Measurements from ENCODE around the gene SRPK2.

DNA sequence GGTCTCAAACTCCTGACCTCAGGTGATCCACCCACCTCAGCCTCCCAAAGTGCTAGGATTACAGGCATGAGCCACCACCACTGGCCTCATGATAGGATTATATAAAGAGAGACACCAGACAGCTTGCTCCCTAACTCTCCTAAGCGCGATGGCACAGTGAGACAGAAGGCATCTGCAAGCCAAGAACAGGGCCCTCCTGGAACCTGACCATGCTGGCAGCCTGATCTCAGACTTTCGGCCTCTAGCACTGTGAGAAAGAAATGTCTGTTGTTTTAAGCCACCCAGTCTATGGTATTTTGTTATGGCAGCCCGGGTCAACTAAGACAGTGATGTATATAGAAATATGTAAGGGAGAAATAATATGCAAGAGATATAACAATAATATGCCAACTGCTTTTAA lies 51.2 kb downstream of the SRPK2 start:
- TF ChIP-seq, protein P1, sequence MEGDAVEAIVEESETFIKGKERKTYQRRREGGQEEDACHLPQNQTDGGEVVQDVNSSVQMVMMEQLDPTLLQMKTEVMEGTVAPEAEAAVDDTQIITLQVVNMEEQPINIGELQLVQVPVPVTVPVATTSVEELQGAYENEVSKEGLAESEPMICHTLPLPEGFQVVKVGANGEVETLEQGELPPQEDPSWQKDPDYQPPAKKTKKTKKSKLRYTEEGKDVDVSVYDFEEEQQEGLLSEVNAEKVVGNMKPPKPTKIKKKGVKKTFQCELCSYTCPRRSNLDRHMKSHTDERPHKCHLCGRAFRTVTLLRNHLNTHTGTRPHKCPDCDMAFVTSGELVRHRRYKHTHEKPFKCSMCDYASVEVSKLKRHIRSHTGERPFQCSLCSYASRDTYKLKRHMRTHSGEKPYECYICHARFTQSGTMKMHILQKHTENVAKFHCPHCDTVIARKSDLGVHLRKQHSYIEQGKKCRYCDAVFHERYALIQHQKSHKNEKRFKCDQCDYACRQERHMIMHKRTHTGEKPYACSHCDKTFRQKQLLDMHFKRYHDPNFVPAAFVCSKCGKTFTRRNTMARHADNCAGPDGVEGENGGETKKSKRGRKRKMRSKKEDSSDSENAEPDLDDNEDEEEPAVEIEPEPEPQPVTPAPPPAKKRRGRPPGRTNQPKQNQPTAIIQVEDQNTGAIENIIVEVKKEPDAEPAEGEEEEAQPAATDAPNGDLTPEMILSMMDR (IDR thresholded peaks at IDR 0.05), result no peak
- TF ChIP-seq POLR2A (IDR thresholded peaks at IDR 0.05), result no peak
- TF ChIP-seq EP300 (IDR thresholded peaks at IDR 0.05), result no peak
- no peak for TF ChIP-seq POLR2AphosphoS5 (IDR thresholded peaks at IDR 0.05)

All from sigmoid colon (tissue), 4 donors.